HG03196 (cell line): Measurements from ENCODE around the gene ZNF530.
A peak's percentile ranks its signal among the peaks of the same experiment; 100 is the strongest.

Experiments used
- ATAC-seq: cut with Tn5 transposase; IDR thresholded peaks from one replicate; pipeline ENCODE4 v1.9.1; 2021; ENCODE audit not compliant: unreplicated experiment

The ZNF530 gene

GRCh38 chr19:57599761-57600383 lies at the start of gene ZNF530:
Gene ZNF530 (plus strand): TSS chr19:57599885. CDS start chr19:57604346, 4,461 bp downstream.
- ATAC-seq: peak; percentile 96

- ATAC-seq: no peak
Observed at GRCh38 chr19:57552432-57552831, 47.3 kb upstream of the ZNF530 start.

- no peak for ATAC-seq
Observed at GRCh38 chr19:57557659-57558058, 42.0 kb upstream of the ZNF530 start.

GRCh38 chr19:57558525-57558924 lies 41.2 kb upstream of the ZNF530 start:
- no peak for ATAC-seq

- ATAC-seq: peak; percentile 23
Observed at GRCh38 chr19:57559008-57559403, 40.7 kb upstream of the ZNF530 start.

- peak; percentile 94 for ATAC-seq
Observed at GRCh38 chr19:57559404-57560025, 40.2 kb upstream of the ZNF530 start, which contains the start of gene ZNF550. Gene ZNF550 (minus strand): TSS chr19:57559863. CDS start chr19:57559682, 181 bp downstream.

DNA sequence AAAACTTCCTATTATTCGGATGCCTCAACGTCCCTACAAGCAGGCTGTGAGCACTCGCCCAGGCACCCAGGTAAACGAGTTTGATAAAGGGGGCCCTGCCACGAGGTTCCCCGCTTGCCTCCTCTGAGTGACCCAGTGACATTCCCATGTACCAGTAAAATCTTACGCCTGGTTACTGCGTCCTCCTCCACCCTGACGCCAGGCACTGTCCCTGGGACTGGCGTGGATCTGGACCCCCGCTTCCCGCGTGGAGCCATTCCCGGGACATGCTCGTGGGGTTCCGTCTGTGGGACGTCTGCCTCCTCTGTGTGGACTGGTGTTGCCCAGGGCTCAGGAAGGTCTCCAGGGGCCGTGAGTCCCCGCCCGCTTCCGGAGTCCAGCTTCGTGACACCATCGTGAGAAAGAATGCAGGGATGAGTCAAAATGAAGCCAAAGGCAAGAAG lies 39.6 kb upstream of the ZNF530 start:
- peak; percentile 10 for ATAC-seq

DNA sequence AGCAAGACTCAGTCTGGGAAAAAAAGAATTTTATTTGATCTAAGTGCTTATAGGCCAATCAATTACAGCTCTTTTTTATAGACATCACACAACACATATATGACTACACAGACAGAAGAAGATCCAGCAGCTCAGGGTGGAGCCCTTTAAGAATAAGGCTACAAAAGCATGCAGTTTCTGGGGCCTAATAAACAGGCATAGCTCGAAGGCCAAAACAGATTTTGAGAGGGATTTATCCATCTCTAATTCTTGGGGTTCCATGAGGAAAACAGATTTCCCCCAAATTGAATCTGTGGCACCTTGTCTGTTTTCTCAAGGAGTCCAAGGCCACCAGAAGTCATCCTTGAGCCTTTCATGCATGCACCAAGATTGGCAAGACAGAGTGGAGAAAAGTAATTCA lies 36.1 kb upstream of the ZNF530 start:
- no peak for ATAC-seq

DNA sequence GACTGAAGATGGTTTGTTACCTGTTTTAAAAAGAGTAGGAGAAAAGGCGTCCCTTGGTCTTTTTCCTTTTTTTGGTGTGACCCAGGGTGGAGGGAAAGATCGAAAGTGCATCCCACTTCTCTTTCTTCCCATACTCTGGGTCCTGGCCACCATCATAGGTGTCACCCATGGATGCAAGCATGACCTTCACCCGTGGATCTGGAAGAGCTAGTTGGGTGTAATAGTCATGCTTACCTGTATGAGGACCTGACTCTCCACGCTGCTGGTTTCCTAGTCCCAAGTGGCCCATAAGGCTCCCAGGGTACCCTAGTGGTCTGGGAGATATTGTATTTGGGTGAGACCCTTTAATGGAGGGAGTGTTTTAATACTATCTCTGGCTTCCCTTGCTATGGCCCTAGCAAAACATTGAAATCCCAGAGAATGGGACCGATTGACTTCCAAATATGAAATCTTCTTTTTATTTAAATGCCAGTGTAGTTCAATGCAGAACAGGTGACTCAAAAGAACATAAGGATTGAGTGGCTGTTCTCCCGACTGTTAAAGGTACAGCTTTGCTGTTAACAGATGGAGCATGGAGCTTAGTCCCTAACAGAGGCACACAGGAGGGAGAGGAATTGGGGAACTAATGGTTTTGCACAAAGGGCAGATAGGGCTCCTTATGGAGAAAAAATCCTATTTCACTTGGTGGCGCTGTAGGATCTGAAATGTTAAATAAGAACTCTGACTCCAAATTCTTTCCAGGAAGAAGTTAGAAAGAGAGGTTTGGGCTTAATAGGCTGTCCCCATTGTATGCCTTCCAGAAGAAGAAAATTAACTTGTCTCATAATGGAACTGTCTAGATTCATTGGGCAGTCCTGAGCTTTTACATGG lies 33.1 kb upstream of the ZNF530 start:
- no peak for ATAC-seq

DNA sequence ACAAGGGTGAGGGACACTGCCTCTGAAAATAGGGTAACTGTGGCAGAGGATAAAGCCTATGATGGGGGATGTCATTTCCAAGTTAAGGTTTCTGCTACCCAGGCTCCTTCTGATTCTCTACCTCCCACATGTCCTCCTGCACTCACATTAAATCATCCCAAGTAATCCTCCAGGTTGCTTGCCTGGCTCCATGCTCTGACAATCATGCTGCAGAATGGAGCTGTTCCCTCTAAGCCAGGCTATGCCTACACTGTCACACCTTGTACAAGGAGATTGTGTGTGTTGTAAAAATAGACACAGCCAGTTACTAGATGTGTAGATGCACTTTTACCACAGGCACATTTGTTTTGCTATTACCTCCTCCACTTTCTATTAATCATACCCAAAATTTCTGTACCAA lies 29.0 kb upstream of the ZNF530 start:
- no peak for ATAC-seq

DNA sequence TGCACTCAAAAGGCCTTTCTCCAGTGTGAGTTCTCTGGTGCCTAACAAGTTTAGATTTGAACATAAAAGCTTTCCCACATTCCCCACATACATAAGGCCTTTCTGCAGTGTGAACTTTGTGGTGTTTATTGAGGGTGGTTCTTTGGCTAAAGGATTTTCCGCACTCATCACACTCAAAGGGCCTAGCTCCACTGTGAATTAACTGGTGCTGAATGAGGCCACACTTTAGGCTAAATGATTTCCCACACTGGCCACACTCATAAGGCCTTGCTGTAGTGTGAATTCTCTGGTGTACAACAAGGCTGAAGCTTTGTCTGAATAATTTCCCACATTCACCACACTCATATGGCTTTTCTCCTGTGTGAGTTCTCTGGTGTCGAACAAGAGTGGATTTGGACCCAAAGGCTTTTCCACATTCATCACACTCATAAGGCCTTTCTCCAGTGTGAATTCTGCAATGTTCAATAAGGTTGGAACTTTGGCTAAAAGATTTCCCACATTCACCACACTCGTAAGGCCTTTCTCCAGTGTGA lies 27.2 kb upstream of the ZNF530 start:
- no peak for ATAC-seq

GRCh38 chr19:57576661-57577060 lies 23.0 kb upstream of the ZNF530 start:
- no peak for ATAC-seq

DNA sequence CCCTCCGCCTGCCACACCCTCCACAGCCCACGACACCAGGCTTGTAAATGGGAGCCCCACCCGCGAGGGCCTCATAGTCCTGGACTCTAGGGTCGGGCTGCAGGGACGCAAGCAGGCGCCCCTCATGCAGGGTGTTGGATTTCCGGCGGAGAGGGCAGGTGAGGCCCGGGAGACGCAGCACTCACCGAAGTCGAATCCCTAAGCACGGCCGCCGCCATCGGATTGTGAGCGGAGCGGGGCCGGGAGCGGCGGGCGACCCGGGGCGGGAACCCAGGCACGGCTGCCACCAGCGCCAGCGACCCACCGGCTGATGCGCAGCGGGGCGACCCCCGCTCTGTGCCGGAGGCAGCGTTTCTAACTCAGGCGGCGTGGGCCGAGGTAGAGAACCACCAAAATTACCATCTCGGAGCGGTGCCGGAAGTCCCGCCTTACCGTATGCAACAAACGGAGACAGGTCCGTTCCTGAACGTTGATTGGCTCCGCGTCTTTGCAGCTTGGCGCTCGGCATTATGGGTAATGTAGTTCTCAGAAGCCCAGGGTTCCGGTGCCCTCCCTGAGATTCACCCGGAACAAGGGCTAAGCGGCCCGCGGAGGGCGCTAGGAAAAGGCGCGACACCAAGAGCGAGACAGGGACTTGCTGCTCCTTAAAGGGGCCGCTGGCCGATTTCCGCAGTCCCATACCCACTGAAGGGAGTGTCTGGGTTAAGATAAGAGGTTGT lies 21.0 kb upstream of the ZNF530 start, which contains the start of gene ZNF416:
TSS of gene ZNF416 (minus strand) at position 425 of the 719 bp plus-strand sequence. CDS start at position 218, 207 bp downstream.
- peak; percentile 92 for ATAC-seq

DNA sequence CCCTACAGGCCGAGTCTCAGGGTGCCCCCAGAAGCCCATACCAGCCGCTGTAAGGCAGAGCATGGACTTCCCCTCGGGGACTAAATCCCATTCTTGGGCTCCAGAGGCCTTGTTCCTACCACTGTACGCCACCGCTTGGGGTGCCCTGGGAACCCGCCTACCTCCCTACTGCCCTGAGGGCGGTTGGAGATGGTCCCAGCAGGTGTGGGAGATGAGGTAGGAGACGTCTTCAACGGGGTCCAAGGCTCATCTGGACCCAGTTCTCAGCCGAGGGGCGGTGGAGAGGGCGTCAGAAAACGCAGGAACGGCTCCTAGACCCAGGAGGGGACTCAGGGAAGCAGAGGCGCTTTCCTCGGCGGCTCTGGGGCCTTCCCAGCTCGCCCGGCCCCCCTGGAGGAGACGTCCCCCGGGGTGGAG lies 16.6 kb upstream of the ZNF530 start:
- no peak for ATAC-seq

DNA sequence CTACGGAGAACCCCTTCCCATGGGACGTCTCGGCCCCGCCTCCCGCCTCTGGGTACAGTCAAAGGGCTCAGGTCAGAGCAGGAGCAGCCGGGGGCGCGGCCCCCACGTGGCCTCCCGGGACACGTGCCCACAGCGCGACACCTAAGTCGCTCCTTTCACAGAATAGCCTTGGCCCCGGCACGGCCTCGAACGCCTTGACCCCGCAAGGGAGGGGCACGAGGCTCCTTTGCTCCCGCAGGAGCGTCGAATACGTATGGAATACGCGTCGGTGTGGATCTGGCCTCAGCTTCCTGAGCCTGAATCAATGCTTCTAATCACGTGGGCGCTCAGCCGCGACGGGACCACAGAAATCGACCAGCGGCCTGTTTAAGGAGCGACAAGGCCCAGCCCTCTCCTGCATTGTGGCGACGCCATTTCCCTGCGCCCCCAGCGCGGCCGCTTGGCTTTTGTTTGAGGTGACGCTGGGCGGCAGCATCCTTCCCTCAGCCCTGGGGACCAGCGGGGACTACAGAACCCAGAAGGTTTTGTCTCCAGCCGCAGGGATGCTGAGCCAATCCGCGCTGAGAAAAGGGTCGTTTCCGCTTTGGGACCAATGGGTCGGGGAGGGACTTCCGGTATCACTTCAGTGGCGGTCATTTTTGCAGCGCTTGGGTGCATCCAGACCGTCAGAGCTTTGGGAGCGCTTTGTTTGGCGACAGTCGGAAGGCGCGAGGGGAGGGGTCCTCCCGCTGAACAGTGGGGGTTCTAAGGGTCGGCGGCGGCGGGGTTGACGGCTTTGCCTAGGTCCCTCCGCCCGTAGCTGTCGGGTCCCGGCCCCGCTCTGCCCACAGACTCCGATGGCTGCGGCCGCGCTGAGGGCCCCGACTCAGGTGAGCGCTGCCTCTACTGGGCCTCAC lies 15.9 kb upstream of the ZNF530 start, which contains the start of gene ZIK1:
TSS of gene ZIK1 (plus strand) at position 625 of the 896 bp plus-strand sequence. CDS start at position 837, 212 bp downstream.
- ATAC-seq: peak; percentile 73

DNA sequence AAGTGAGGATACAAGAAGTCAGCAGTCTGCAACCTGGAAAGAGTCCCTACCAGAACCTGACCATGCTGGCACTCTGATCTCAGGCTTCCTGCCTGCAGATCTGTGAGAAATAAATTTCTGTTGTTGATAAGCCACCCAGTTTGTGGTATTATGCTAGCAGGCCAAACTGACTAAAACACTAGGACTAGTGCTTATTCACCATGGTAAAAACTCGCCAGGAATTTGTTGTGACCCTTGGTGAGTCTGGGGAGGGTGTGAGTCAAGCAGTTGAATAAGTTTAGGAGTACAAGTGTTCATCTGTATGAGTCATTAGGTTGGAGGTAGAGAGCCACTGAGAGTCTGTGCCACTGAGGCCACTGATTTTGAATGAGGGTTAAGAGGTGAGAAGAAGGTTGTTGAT lies 12.2 kb upstream of the ZNF530 start:
- ATAC-seq: no peak

DNA sequence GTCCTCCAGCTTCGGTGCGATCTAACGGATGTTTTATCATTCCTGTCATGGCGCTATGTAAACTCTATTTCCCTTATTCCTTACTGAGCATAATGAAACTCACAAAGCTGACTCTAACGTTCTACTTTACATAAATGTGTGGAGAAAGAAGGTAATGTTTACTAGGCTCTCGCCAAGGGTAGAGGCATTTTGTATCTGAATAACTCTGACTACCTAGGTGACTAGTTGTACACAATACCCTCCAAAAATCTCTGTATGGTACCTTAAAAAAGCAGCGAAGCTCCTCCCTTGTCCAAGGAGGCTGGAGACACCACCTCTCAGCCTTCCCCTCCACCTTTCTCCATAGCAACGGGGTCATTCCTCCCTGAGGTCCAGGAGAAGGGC lies 316 bp upstream of the ZNF530 start:
- no peak for ATAC-seq

GRCh38 chr19:57606931-57607330 lies 7.2 kb downstream of the ZNF530 start:
- ATAC-seq: no peak

GRCh38 chr19:57611113-57611512 lies 11.4 kb downstream of the ZNF530 start:
- ATAC-seq: no peak
